ENCODE data around the gene NME4. TPM values are rescaled to one million over a fixed set of nuclear protein-coding genes. Genes with fewer than 3 reads are reported as not detected.

Gene NME4
- total RNA-seq, 1 experiment from 2014 or later = 68.2 TPM

DNA sequence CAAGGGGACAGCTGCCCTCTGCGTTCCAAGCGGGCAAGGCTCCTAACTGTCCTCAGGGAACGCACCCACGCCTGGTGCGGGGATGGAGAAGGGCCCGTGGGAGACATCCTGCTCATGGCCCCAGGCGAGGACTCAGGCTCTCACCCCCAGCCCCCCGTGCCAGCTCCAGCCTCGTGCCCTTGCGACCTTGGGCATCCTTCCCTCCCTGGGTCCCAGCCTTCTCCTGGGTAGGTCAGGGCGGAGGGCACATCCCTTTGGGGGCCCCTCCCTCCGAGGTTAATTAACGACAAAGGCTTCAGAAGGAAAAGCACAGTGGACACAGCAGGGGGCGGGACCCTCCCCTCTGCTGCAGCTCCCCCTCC, 18.2 kb upstream of the NME4 start:
- no peak overlapping the region for H3K27ac ChIP-seq (ENCODE audit: low read depth, low read length)
- DNase-seq (ENCODE audit: low read depth, low spot score) (no peak), ATAC-seq (no peak)
- ChIA-PET RAD21 (ENCODE audit: low non-redundant PET in 1 of 2, low total read pairs in 2 of 2, uncharacterized antibody in 2 of 2, unreplicated experiment in 2 of 2) (no interaction called here), CTCF (no interaction called here), POLR2A (no interaction called here)
- no peak overlapping the region for H2AFZ ChIP-seq (ENCODE audit: low read depth, low read length, poor library complexity, severe bottlenecking)
- no peaks in the 10 kb centered on the region for H3K9me3 ChIP-seq (ENCODE audit: control insufficient read depth in 1 of 2, insufficient read depth in 1 of 2, low read depth in 1 of 2, low read length in 2 of 2)
- no peaks in the 10 kb centered on the region for H3K27me3 ChIP-seq (ENCODE audit: insufficient read depth, low read length)
- peaks cover 7% of the 10 kb centered on the region; the same call in 1 of the 2 replicates for H3K79me2 ChIP-seq (ENCODE audit: insufficient read depth, low read length)
- H3K4me3 ChIP-seq (replicated peaks in 1 of 2; ENCODE audit: low read depth in 1 of 2, low read length in 2 of 2) = no peak overlapping the region
- H3K36me3 ChIP-seq (ENCODE audit: control insufficient read depth in 1 of 2, insufficient read depth in 2 of 2, low read length in 2 of 2) = no peaks in the 10 kb centered on the region
- H3K4me1 ChIP-seq (ENCODE audit: control insufficient read depth in 1 of 2, insufficient read depth in 2 of 2, low read length in 2 of 2) = peaks cover 2 to 12% of the 10 kb centered on the region in 2 experiments; a peak in 3 of 4 replicates
- intact Hi-C loops (cut with micrococcal nuclease) = no loop called here
- H3K9me2 ChIP-seq (ENCODE audit: insufficient read depth) = no peaks in the 10 kb centered on the region
- no TSS peak for BruUV-seq (replicated peaks)
- TF ChIP-seq CTCF (IDR thresholded peaks at IDR 0.05 in 2 of 3, conservative IDR thresholded peaks at IDR 0.05 in 1 of 3; ENCODE audit: borderline replicate concordance in 1 of 3, insufficient read depth in 1 of 3, low read depth in 2 of 3, low read length in 2 of 3) (no peak), POLR2A (IDR thresholded peaks at IDR 0.05; ENCODE audit: borderline replicate concordance, extremely low read depth, insufficient read depth, insufficient read length) (no peak), POLR2AphosphoS5 (IDR thresholded peaks at IDR 0.05; ENCODE audit: low read depth, low read length) (no peak), TCF7L2 (IDR thresholded peaks at IDR 0.05; ENCODE audit: borderline replicate concordance, extremely low read depth, insufficient read depth, insufficient read length) (no peak), ELF1 (IDR thresholded peaks at IDR 0.05; ENCODE audit: borderline replicate concordance, low read depth) (no peak), ATF3 (IDR thresholded peaks at IDR 0.05) (no peak), EGR1 (IDR thresholded peaks at IDR 0.05; ENCODE audit: low read depth) (no peak), JUND (IDR thresholded peaks at IDR 0.05) (no peak), ZNF274 (IDR thresholded peaks at IDR 0.05; ENCODE audit: low read depth, low read length) (no peak), EZH2 (IDR thresholded peaks at IDR 0.05) (no peak), SRF (IDR thresholded peaks at IDR 0.05; ENCODE audit: low read depth) (no peak), SIN3A (IDR thresholded peaks at IDR 0.05; ENCODE audit: low read depth) (no peak)
- TF ChIP-seq, protein P1, sequence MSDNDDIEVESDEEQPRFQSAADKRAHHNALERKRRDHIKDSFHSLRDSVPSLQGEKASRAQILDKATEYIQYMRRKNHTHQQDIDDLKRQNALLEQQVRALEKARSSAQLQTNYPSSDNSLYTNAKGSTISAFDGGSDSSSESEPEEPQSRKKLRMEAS (IDR thresholded peaks at IDR 0.05) = no peak
- H3K4me2 ChIP-seq (ENCODE audit: low read length) = no peak overlapping the region
- no peaks in the 10 kb centered on the region for H4K20me1 ChIP-seq (ENCODE audit: insufficient read depth)
- no peak overlapping the region for H3K9ac ChIP-seq (ENCODE audit: low read length)

All from HCT116 (cell line).